ENCODE measurements around the gene OSMR. TPM values are rescaled to one million over a fixed set of nuclear protein-coding genes. Genes with fewer than 3 reads are reported as not detected.

The OSMR gene
- total and polyA plus RNA-seq, 2 donors (not counting 3 experiments of a cell fraction or from before 2014, with no cell fraction given) = 6.1 to 19.7 TPM

- Histone ChIP-seq H3K4me1 (ENCODE audit: control insufficient read depth, extremely low read depth, insufficient read depth, low read length) (no peaks in the 10 kb centered on the region), H3K9ac (replicated peaks; ENCODE audit: extremely low read depth, insufficient read depth, low read length) (no peak overlapping the region), H3K4me2 (ENCODE audit: insufficient read depth, low read length) (no peak overlapping the region), H2AFZ (ENCODE audit: low read depth, low read length) (no peak overlapping the region), H3K79me2 (ENCODE audit: control insufficient read depth, insufficient read depth, low read length) (no peaks in the 10 kb centered on the region), H3K9me3 (replicated peaks; ENCODE audit: control insufficient read depth, insufficient read depth, low read length) (no peaks in the 10 kb centered on the region), H3K36me3 (ENCODE audit: control insufficient read depth in 2 of 2, extremely low read depth in 1 of 2, insufficient read depth in 2 of 2, low read length in 2 of 2) (peaks cover 7 to 33% of the 10 kb centered on the region in 2 experiments), H4K20me1 (replicated peaks; ENCODE audit: control insufficient read depth, extremely low read depth, insufficient read depth, low read length) (peaks cover 2% of the 10 kb centered on the region), H3K27ac (ENCODE audit: insufficient read depth, low read depth, low read length) (no peak overlapping the region), H3K27me3 (ENCODE audit: control insufficient read depth in 2 of 2, insufficient read depth in 2 of 2, low read length in 2 of 2) (no peaks in the 10 kb centered on the region), H3K9me1 (replicated peaks; ENCODE audit: control insufficient read depth, extremely low read depth, insufficient read depth, low read length) (no peaks in the 10 kb centered on the region), H3K4me3 (replicated peaks in 1 of 3; ENCODE audit: insufficient read depth in 1 of 3, low read depth in 1 of 3, low read length in 3 of 3) (no peak overlapping the region)
- ChIA-PET POLR2A (no interaction called here), CTCF (interaction anchor here (0.6 to 2.4 kb wide), 4 partner anchors 12 to 256 kb away, joined by 3 to 5 read pairs (median 4); no protein-coding TSS in a partner anchor)
- TF ChIP-seq EZH2 (IDR thresholded peaks at IDR 0.05; ENCODE audit: borderline replicate concordance, low read depth, low read length, severe bottlenecking) (no peak), MYC (IDR thresholded peaks at IDR 0.05; ENCODE audit: low read depth, low read length) (no peak), CTCF (IDR thresholded peaks at IDR 0.05; ENCODE audit: extremely low read depth in 1 of 2, insufficient read depth in 1 of 2, low read depth in 1 of 2, low read length in 2 of 2) (no peak), MAX (IDR thresholded peaks at IDR 0.05; ENCODE audit: insufficient read depth, insufficient read length) (no peak), FOS (IDR thresholded peaks at IDR 0.05; ENCODE audit: borderline replicate concordance, insufficient read depth, low read length) (no peak), POLR2AphosphoS5 (IDR thresholded peaks at IDR 0.05; ENCODE audit: insufficient read depth, low read depth, low read length) (no peak), JUN (IDR thresholded peaks at IDR 0.05; ENCODE audit: borderline replicate concordance, insufficient read depth, insufficient read length, low read depth) (no peak), POLR2A (IDR thresholded peaks at IDR 0.05; ENCODE audit: low read depth, low read length) (no peak), GATA2 (IDR thresholded peaks at IDR 0.05; ENCODE audit: insufficient read depth, insufficient read length, low read depth, low read length) (no peak)
- DNase-seq (ENCODE audit: low read depth, low spot score) (no peak), FAIRE-seq (no peak)
- intact Hi-C loops (cut with micrococcal nuclease) (no loop called here), dilution Hi-C loops (cut with MboI; ENCODE audit: extremely low pct_ligation_motif_present, low sequenced_read_pairs) (no loop called here)
- no TSS peak for BruUV-seq (replicated peaks)
Measured at GRCh38 chr5:38961691-38962090, 115.9 kb downstream of the OSMR start.
